Epithelial cell of umbilical artery (primary cell): Measurements from ENCODE around the gene PBXIP1. TPM values are rescaled to one million over a fixed set of nuclear protein-coding genes. Genes with fewer than 3 reads are reported as not detected.

Experiments
- total RNA-seq: library from RNA; depleted of rRNA; stranded (reverse); fragments of >200 nt; gene quantifications from 2 replicates; pipeline ENCODE4 v1.2.3, GENCODE V29; 2014

Gene PBXIP1
- 79.6 and 105 TPM in 2 replicates for total RNA-seq

GRCh38 chr1:154955718-154956543 is at the start of gene PBXIP1:
Gene PBXIP1 (minus strand): TSS chr1:154956099. CDS start chr1:154953721, 2,378 bp downstream.

GRCh38 chr1:155002464-155003226 is 46.7 kb upstream of the PBXIP1 start, which contains the start of gene ZBTB7B:
Gene ZBTB7B (plus strand): TSS chr1:155002802. CDS start chr1:155014661, 11,859 bp downstream.

GRCh38 chr1:154993572-154994268 is 37.8 kb upstream of the PBXIP1 start, which contains the start of gene LENEP:
Gene LENEP (plus strand): TSS chr1:154993586. CDS start chr1:154993608, 22 bp downstream.

GRCh38 chr1:154982897-154983648 is 27.2 kb upstream of the PBXIP1 start, which contains the start of gene FLAD1:
Gene FLAD1 (plus strand): TSS chr1:154983344. CDS start chr1:154983695, 351 bp downstream.

GRCh38 chr1:154974102-154974807 is 18.4 kb upstream of the PBXIP1 start, which contains the start of gene CKS1B:
Gene CKS1B (plus strand): TSS chr1:154974681. CDS start chr1:154974746, 65 bp downstream.

GRCh38 chr1:154970631-154971340 is 14.9 kb upstream of the PBXIP1 start, which contains the start of gene SHC1:
Gene SHC1 (minus strand): TSS chr1:154970747. CDS start chr1:154970526, 221 bp downstream.

GRCh38 chr1:154961207-154962155 is 5.6 kb upstream of the PBXIP1 start, which contains the start of gene PYGO2:
Gene PYGO2 (minus strand): TSS chr1:154961782. CDS start chr1:154961576, 206 bp downstream.

GRCh38 chr1:154936555-154937084 is 19.3 kb downstream of the PBXIP1 start, which contains the start of gene PMVK:
Gene PMVK (minus strand): TSS chr1:154936719. CDS start chr1:154936685, 34 bp downstream.

Other genes starting within 250 kb of the PBXIP1 start
- gene KCNN3, start 85.8 kb downstream of the PBXIP1 start, total RNA-seq, result under 0.01 and 0.65 TPM in 2 replicates
- gene PMVK, start 19.4 kb downstream of the PBXIP1 start, total RNA-seq, result 7.3 and 9.7 TPM in 2 replicates
- gene PYGO2, start 5.7 kb upstream of the PBXIP1 start, total RNA-seq, result 5.2 and 5.9 TPM in 2 replicates
- gene SHC1, start 14.6 kb upstream of the PBXIP1 start, total RNA-seq, result 152 and 218 TPM in 2 replicates
- gene CKS1B, start 18.6 kb upstream of the PBXIP1 start, total RNA-seq, result 116 and 140 TPM in 2 replicates
- 26.6 and 33.9 TPM in 2 replicates for gene FLAD1, start 27.2 kb upstream of the PBXIP1 start, total RNA-seq
- 0.76 TPM in 1 of 2 replicates, not detected in the other for gene LENEP, start 37.5 kb upstream of the PBXIP1 start, total RNA-seq
- 7.5 and 9.7 TPM in 2 replicates for gene ZBTB7B, start 46.7 kb upstream of the PBXIP1 start, total RNA-seq
- not detected in 2 replicates for gene DCST2, start 77.7 kb upstream of the PBXIP1 start, total RNA-seq
- gene DCST1, start 77.7 kb upstream of the PBXIP1 start, total RNA-seq, result not detected in 2 replicates
- gene ADAM15, start 95.2 kb upstream of the PBXIP1 start, total RNA-seq, result 161 and 165 TPM in 2 replicates
- 8.8 and 9.7 TPM in 2 replicates for gene EFNA4, start 107.6 kb upstream of the PBXIP1 start, total RNA-seq
- 0.76 and 0.97 TPM in 2 replicates for gene EFNA3, start 122.7 kb upstream of the PBXIP1 start, total RNA-seq
- gene EFNA1, start 171.8 kb upstream of the PBXIP1 start, total RNA-seq, result 57.0 and 96.1 TPM in 2 replicates
- 33.8 and 45.1 TPM in 2 replicates for gene SLC50A1, start 179.8 kb upstream of the PBXIP1 start, total RNA-seq
- gene DPM3, start 184.4 kb upstream of the PBXIP1 start, total RNA-seq, result 24.2 and 50.0 TPM in 2 replicates
- gene KRTCAP2, start 217.2 kb upstream of the PBXIP1 start, total RNA-seq, result 61.1 and 119 TPM in 2 replicates
- gene TRIM46, start 217.8 kb upstream of the PBXIP1 start, total RNA-seq, result 3.5 and 3.9 TPM in 2 replicates